NCI-H2107 treated with DMSO at 0.1 percent for 48 hours (cell line): ENCODE data around the gene AP3S2.
"Not testable (repeated sequence)": the region's sequence is repeated elsewhere in the genome, so short reads cannot be mapped to it uniquely, and the experiment has no call there.

Experiments
- DNase-seq: peaks from one replicate; lab custom pipeline; 2025; ENCODE audit not compliant: unreplicated experiment; lab: John Stamatoyannopoulos, UW

The AP3S2 gene

DNA sequence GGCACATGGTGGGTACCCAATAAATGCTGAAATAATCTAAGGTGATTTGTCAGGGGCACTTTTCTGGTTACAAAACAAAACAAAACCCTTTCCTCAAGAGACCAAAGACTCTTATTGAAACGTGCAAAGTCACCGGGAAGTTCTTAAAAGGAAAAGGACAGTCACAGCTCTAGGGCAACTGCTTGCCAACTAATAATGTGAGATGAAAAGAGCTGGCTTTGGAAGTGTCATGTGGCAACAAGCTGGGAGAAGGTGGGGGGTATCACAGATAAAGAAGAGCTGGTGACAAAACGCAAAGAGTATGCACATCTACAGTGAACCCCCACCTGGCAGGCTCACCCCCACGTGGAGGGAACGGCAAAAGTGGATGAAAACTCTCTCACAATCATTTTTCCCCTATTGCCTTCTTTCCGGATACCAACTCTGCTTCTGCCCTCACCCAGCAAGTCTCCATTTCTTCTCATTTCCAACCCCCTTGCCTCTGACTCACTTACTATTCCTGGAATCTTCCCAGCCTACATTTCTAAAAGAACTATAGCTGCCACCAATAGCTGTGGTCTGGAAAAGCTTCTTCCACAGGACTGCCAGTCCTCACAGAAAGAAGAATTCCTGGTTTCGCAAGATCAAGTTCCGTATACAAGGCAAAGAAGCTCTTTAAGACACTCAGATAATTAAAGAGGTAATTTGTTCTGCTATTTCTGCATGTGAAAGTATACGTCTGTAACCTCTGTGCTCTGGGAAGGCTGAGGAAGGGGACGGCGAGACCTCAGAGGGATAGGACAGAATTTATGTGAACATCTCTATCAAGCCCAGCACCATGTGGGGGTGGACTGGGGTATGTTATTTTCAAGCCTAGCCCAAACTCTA lies 57.3 kb downstream of the AP3S2 start:
- DNase-seq = no peak

DNA sequence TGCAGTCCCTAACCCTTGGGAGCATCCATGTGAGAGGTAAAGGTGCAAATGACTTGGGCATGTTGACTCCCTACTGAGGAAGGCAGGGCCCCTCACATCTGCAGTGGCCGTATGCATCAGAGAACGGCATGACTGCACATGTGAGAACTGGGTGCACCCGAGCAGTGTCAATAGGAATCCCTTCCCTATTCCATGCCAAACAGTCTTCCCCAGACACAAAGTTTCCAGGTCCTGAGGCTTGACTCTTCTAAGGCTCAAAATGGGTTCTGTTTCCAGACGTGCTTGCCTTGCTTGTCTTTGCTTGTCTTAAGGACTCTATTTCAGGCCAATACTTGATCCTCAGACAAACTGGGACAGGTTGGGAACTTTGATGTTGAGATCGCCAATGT lies 58.6 kb downstream of the AP3S2 start:
- DNase-seq = no peak

DNA sequence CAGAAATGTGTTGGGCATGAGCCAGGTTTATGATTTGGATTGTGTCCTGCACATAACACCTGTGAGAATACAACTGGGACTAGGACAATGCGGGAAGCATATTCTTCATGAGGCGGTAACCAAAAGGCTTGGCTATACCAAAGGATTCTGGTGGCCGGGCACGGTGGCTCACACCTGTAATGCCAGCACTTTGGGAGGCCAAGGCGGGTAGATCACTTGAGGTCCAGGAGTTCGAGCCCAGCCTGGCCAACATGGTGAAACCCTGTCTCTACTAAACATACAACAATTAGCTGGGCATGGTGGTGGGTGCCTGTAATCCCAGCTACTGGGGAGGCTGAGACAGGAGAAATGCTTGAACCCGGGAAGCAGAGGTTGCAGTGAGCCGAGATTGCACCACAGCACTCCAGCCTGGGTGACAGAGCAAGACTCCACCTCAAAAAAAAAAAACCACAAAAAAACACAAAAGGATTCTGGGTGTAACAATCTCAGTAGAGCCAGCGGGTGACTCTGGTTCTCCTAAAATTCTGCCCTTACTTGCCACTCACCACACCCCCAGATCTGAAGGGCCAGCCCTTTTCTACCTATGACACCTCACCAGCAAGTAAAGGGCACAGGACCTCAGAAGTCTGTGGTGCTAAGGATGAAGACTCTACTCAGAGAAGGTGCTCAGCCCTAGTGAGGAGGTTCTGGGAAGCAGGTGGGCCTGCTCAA lies 59.2 kb downstream of the AP3S2 start:
- DNase-seq = not testable (repeated sequence)

DNA sequence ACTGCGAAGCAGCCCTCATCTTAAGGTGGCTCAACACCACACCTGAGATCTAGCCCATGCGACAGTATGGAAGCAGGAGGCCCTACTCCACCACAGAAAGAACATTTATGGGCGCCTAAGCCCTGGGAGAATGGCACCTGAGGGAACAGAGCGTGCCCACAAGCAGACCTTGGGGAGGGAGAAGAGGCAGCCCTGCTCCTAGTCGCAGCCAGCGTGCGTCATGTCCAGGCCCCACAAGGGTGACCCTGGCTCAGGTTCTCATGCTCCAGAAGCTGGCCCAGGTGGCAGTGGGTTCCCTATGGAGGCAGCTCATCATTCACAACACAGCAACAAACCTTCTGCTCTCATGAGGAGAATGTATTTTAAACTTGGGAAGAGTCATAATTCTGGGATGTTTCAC lies 59.8 kb downstream of the AP3S2 start:
- no peak for DNase-seq

DNA sequence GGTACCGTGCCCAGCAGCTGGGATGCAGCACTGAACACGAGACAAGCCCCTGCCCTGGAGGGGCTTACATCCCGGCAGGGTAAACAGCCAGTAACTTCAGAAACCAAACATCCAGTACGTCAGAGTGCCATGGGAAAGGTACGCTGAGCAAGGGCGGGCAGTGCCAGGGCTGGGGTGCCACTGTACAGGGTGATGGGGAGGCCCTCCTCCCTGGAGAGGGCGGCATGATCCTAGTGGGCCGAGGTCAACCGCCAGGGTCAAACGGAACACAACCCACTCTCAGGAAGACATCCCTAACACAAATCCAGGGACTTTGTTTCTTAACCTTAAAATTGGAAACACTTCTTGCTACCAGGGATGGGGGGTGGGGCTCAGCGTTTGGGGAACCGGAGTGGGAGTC lies 63.2 kb downstream of the AP3S2 start:
- no peak for DNase-seq

DNA sequence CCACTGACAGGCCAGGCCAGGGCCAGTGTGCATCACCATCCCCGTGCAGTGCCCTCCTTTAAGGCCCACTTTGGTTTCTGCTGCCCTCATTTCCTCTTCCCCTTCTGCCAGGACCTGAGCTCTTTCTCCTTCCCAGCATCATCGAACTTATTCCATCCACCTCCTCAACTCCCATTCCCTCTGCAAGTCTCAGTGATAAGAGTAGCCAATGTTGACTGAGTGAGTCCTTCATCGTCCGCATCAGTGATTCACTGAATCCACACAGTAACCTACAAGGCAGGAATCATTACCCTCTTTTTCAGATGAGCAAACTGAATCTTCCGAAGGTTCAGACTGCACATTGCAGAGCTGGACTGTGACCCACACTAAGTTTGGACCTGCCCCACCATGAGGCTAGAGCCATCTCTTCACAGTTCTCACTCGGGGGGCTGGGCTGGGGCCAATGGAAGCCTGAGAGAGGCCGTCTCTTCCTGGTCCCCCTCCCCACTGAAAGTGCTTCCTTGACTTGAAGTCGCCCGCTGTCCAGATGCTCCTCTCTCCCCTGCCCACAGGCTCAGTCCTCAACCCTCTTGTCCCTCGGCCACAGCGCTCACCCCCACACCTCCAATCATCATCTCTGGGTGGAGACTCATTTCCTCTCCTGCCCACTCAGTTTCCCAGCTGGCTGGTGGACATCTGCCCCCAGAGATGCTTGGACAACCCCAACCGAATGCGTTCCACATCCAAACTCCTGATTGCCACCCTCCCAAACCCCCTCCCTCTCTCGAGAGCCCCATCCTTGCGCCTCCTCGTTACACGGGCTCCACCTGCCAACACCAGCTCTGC lies 64.0 kb downstream of the AP3S2 start:
- DNase-seq = no peak

DNA sequence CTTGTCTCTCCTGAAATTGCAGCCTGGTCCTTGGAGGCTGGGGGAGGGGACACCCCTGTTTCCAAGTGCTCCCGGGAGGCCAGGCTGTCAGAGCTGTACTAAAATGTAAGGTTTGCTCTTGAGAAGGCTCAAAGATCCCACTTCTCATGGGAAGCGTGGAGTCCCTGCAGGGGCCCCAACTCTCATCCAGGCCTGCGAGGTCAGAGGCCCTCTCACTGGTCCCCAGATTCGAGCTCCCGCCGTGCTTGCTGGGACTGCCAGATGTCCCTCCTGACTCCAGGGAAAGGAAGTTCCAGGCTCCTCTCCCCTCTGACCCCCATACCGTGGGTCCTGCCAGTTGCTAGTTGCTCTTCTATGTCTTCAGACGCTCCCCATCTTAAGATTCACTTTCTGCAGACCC lies 64.6 kb downstream of the AP3S2 start:
- DNase-seq = no peak

DNA sequence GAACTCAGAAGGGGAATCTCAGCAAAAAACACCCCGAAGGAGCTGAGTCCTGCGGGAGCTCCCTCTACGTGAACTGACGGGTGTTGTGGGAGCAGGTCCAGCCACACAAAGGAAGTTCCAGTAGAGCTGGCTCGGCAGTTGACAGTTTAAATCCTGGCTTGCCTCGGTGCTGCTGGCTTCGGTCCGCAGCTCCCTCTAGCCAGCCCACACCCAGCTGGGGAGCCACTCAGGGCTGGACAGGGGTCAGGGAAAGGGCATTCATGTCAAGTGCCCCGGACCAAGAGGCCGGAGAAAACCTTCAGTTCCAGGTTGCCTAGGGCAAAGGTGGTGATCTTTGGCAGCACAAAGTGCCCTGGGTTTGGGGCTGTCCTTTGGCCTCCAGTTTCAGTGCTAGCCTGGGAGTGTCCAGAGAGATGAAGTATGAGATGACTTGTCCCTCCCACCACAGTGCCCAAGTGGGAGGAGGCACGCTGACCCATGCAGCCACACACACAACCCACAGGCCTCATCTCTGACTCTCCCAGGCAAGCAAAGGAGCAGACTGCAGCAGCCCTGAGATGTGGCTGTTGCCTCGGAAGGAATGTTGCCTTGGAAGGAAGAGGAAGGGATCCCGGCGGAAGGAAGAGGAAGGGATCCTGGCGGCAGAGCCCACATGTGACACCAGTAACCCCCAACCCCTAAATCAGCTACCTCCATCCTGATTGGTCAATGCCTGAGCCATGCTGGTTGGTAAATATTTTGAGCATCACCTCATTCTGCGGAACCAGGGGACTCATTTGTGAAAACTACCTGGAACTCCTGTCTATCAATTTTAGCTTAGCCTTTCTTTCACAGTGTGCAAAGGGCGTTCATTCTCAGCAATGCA lies 65.3 kb downstream of the AP3S2 start:
- no peak for DNase-seq

DNA sequence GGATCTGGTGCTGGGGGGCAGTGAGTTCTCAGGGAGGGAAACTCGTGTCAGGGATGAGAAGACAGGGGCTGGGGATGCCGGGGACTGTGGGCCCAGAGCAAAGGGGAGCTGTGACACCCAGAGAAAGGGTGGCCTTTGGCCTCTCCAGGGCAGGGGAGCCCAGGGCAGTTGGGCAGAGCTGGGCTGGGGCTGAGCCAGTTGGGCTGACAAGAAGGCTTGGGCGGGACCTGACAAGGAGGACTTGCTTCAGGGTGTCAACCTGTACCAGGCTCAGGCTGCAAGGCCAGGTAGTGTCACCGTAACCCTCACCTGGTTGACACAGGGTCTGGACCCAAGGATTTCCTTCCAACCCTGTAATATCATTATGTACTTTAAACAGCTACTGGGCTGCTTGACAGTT lies 66.0 kb downstream of the AP3S2 start:
- DNase-seq = no peak

DNA sequence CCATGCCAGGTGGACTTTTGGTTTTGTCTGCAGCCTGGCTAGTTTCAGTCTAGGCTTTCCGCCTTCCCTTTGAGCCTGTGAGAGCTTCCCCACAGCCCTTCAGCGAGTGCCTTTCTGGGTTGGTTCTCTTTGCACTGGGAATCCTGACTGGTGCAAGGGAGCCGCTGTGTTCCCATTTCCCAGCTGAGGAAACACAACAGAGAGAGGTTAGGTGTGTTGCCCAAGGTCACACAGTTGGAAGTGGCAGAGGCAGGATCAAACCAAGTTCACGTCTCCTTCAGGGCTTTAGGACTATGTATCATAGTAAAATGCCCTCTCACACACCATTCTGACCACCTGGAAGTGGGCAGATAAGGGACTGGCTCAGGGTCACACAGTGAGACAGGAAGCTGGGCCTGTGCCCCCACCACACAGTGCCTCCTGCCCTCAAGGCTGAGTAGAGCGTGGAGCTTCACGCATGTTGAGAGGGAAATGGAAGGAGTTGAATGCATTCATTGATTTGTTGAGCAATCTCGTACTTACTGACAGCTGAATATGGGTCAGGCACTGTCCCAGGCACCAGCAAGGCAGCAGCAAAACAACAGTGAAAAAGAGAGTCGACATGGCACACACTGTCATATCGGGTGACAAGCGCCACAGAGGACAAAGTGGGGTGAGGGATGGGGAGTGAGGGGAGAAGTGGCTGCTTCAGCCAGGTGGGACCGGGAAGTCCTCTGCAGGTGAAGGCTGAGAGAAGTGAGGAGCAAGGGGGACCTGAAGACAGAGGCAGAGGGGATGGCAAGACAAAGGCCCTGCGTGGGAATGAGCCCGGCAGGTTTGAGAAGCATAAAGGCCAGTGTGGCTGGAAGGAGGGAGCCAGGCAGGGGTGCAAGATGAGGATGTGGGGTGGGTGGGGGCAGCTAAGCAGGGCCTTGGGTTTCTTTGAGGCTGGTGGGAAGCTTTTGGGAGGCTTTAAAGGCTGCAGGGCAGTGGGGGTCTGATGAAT lies 66.8 kb downstream of the AP3S2 start:
- DNase-seq = no peak

DNA sequence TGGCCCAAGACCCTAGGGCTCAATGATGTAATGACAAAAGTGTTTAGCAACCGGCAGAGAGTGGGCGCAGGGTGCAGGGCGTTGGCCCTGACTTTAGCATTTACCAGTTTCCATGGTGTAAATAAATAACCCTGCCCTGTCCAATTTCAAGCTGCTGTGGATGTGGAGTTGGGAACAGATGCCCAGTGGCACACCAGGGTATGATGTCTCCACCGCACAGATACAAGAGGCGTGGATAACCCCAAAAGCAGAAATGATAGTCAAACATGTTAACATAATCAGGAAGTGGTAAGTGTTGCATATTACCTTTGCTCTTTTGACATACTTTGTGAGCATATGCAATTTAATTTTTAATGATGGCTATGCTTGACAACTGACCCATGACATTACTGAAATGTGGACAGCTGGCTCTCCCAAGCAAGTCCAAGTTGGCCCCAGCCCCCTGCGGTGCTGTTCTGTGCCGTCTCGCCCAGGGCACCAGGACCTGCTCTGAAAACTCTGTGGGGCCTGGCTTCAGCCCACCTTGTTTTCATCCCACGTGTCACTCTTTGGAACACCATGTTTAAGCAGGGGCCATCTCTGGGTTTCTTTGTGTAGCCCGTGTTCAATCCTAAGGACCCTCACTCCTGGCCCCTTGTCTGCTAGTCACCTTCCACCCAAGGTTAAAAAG lies 68.4 kb downstream of the AP3S2 start:
- no peak for DNase-seq

DNA sequence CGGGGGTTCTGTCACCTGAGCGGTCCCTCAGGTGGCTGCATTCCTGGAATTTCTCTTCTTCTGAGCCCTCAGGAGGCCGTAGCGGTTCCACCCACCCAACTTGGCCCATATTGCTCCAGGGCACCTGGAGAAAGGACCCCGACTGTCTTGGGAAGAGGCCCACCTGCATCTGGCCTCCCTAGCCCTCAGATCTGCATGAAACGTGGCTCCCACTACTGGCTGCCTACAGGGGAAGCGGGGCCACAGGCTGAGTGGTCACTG lies 69.3 kb downstream of the AP3S2 start:
- DNase-seq = no peak

DNA sequence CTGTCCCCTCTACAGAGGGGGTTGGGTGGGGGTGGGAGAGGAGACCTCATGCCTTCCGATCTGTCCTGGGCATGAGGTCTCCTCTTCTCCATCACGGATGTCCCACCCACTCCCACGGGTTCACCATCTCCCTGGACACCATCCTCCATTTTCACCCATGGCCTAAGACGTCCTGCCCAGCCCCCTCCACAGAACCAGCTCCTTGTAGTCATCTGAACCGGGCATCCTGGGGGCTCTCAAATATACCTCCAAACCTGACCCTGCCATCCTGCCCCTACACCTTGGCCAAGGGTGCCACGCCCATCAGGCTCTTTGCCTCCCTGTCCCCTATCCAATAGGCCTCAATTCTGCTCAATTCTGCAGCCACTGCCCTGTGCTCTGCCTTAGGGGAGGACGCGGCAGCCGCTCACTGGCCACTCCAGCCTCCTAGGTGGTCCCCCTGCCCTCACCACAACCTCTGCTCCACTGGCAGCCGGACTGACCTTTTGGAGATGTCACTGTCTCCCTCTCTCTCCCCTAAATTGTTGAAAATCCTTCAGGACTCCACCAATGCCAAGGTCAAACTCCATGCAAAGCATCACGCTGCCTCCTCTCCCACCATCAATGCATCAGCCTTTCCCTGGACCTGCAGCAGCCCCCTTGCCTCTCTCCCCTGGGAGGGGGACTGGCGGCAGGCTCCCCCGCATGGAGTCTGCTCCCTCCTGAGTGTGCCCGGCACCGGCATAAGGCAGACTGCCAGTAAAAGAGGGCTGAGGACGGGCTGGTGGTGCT lies 69.8 kb downstream of the AP3S2 start:
- DNase-seq = no peak

DNA sequence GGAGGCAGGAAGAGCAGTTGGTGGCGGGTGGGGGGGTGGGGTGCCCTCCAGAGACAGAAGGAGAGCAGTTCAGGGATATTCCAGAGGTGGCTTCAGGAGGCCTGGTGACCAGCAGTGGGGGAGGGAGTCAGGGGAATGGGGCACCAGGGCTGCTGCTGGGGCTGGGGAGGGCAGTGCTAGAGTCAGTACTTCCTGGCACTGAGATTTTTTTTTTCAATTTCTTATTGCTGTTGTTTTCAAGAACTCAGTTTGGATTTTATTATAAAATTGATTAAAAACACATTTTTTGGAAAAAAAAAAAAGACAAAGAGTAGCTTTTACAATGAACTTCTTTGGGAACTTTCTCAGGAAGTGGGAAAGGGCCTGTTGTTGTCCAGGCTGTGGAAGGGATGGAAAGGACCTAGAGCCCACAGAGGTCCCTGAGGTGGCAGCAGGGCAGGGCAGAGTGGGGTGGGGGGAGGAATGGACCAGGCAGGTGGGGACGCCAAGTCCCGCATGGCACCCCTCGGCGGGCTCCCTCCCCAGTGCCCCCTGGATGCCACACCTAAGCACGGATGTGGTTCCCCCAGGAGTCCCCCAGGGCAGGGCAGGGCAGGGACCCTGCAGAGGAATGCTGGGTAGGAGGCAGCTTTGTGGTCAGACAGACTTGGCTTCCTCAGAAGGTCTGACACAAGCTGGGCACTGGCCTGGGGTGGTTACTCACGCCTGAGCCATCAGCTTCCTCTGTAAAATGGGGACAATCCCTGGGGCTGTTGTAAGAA lies 70.7 kb downstream of the AP3S2 start:
- DNase-seq = no peak

DNA sequence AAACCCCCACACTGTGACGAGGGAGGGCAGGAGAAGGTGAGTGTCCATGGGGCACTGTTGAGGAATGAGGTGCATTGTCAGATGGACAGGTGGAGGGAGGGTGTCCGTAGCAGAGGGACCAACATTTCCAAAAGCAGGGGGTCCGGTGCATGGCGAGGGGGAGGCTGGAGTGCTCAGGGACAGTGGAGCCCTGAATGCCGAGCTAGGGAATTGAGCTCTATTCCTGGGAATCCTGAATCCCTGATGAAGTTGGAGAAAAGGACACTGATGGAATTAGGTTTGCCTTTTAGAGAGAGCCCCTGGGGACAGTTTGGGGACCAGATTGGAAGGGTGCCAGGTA lies 71.2 kb downstream of the AP3S2 start:
- no peak for DNase-seq

DNA sequence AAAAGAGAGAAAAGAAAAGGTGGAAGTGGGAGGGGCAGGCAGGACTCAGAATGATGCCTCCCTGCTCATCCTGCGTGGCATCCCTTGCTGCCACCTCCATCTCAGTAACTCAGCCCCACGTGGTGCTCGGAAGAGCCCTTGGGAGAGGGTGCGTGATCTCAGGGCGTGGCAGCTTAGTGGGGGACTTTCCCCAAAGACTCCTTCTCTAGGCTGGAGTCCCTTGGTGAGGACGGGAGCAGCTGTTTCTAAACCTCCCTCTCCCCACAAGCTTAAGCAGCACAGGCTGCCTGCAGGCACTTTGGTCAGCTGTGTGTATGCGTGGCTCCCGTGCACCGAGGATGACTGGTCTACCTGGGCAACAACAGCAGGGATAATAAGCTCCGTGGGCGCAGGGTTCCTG lies 71.8 kb downstream of the AP3S2 start:
- no peak for DNase-seq

DNA sequence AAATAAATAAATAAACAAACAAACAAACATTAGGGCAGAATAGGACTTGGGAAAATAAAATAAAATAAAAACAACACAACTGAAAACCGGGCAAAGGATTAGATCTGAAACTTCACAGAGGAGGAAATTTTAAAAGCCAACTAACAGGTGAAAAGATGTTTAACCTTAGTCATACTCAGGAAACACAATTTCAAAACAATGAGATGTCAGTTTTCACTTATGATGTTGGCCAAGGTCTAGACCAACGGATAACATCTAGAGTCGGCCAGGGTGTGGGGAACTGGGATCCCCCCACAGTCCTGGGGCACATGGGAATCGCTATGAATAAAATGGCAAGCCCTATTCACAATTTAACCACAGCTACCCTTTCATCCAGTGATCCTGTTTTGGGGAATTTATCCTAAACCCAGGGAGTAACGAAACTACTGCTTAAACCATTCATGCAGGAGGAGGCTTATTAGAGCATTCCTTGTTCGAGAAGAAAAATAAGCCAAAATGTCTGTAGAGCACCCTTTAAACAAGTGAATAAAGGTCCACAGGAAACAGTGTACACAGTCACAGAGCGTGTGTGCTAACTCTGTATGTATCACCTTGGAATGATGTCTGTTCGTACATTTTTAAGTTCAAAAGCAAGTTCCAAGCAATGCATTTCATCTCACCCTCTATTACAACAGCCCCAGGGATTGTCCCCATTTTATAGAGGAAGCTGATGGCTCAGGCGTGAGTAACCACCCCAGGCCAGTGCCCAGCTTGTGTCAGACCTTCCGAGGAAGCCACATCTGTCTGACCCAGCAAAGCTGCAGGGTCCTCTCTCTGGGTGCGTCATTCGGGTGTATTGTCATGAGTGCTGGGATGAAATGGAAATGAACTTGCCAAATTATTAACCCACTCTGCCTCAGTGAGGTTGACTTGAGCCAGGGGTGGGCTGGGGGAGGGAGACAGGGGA lies 72.9 kb downstream of the AP3S2 start:
- no peak for DNase-seq
